VCaP (cell line): ENCODE measurements around the gene PDE2A.

ENCODE experiments used
- H3K27ac ChIP-seq: fragments of 450-650 bp; 2 replicates; pipeline ENCODE4 v1.5.1; 2017
- TF ChIP-seq, protein P1 (sequence below): fragments of 450-650 bp; conservative IDR thresholded peaks from 2 replicates; pipeline ENCODE4 v1.5.1; 2017; ENCODE audit warnings: mild to moderate bottlenecking, moderate library complexity

PDE2A gene

GRCh38 chr11:72704028-72704782, 30.0 kb upstream of the PDE2A start:
- TF ChIP-seq, protein P1, sequence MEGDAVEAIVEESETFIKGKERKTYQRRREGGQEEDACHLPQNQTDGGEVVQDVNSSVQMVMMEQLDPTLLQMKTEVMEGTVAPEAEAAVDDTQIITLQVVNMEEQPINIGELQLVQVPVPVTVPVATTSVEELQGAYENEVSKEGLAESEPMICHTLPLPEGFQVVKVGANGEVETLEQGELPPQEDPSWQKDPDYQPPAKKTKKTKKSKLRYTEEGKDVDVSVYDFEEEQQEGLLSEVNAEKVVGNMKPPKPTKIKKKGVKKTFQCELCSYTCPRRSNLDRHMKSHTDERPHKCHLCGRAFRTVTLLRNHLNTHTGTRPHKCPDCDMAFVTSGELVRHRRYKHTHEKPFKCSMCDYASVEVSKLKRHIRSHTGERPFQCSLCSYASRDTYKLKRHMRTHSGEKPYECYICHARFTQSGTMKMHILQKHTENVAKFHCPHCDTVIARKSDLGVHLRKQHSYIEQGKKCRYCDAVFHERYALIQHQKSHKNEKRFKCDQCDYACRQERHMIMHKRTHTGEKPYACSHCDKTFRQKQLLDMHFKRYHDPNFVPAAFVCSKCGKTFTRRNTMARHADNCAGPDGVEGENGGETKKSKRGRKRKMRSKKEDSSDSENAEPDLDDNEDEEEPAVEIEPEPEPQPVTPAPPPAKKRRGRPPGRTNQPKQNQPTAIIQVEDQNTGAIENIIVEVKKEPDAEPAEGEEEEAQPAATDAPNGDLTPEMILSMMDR, result peak; percentile 19; the same call in 1 of the 2 replicates
- no peak overlapping the region for H3K27ac ChIP-seq

DNA sequence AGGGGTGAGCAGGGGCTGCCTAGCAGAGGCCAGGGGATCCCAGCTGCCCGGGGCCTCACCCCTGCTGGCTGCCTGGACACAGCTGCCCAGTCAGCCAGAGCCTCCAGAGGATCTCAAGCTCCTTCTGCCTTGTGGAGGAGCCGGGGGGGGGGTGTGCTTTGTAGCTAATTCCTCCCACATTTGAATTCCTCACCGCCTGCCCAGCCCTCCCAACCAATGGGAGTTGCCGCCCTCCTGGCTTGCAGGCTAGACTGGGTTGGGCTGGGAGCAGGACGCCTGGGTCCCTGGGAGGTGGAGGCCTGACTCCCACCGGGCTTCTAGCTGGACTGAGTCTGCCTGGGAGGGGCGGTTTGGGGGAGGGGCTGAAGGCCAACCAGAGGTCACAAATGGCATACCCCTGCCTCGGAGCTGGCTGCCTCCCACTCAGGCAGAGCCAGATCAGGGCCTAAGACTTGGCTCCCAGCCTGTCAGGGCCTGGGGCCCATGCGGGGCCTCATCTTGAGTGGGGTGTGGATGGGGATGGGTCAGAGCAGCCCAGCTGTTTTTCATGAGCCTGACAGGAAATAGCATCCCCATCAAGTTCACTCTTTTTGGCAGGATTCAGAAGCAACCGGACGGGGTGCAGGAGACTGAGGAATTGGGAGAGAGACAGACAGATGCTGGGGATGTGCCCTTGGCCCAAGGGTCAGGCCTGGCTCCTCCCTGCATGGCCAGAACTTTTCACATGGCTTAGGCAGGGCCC, 29.2 kb upstream of the PDE2A start:
- no peak overlapping the region for H3K27ac ChIP-seq

DNA sequence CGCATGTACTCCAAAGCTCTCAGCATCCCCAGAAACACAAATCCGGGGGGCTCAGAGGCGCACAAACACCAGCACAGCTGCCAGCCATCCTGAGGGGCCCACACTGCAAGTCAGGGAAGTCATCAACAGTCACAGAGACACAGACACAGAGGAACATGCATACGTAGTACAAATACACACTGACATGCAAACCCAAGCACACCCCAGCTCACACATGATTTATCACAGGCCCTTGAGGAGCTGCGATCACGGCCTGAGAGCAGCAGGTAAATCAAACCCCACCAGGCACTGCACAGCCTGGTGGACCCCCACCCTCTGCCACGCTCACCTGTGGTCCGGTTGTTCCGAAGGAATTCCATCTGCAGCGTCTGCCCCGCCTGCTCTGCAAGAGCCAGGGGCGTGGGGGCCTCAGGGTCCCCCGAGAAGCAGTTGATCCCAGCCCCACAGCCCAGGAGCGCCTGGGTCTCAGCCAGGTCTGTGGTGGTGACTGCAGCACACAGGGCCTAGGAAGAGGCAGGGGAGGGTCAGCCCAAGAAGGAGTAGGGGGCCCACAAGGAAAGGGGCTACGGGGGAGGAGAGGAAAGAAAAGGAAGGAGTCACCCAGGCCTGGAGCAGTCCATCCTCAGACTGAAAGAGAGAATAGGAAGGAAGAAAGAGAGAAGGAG, 28.5 kb upstream of the PDE2A start:
- TF ChIP-seq, protein P1, result no peak
- H3K27ac ChIP-seq, result no peak overlapping the region

More for the DNA sequence above, 29.2 kb upstream of the PDE2A start:
- TF ChIP-seq, protein P1, result no peak

DNA sequence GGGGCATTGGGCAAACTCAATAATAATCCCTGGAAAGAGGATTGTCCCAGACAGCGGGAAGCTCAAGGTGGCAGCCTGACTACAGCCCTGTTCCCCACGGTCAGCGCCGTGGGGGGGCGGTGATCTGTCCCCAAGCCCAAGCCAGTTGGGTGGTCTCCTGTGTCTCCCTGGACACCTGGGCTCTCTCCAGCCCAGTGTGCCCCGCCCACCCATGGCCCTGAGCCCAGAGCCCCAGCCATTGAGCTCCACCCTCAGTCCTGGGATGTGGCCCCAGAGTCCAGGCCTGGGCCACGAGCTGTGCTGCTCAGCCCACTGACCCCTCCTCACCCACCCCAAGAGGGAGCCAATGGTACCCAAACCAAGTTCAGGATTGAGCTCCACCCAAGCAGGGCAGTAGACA, 27.9 kb upstream of the PDE2A start:
- TF ChIP-seq, protein P1, result no peak
- H3K27ac ChIP-seq, result no peak overlapping the region

DNA sequence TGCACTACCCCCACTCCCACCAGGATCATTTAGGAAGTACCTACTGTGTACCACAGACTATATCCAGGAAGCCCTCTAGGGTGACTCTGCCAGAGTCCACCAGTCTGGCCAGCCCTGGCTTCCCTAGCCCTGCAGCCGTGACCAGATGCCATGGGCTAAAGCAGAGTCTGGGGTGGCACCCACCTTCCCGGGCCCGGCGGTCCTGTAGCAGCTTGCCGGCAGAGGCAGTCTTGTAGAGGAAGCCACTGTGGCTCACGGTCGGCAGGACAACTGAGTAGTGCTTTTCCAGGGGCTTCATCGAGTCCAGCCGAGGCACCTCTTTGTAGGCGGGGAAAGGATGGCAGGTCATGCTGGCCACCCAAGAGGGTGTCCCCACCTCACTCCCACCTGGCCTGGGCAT, 27.2 kb upstream of the PDE2A start:
- no peak overlapping the region for H3K27ac ChIP-seq
- TF ChIP-seq, protein P1, result no peak

- no peak overlapping the region for H3K27ac ChIP-seq
- TF ChIP-seq, protein P1, result no peak
Measured at GRCh38 chr11:72700146-72700545, 25.9 kb upstream of the PDE2A start.

GRCh38 chr11:72697814-72698213, 23.6 kb upstream of the PDE2A start:
- H3K27ac ChIP-seq, result no peak overlapping the region
- TF ChIP-seq, protein P1, result no peak
